ENCODE data around the gene KRTDAP. TPM values are rescaled to one million over a fixed set of nuclear protein-coding genes. Genes with fewer than 3 reads are reported as not detected.
A peak's percentile ranks its signal among the peaks of the same experiment; 100 is the strongest.

Gene KRTDAP
- total RNA-seq, 1 donor from 2014 or later = not detected

GRCh38 chr19:35512831-35513627 is 22.8 kb upstream of the KRTDAP start:
- DNase-seq = no peak

- DNase-seq = no peak
Observed at GRCh38 chr19:35511337-35511736, 21.1 kb upstream of the KRTDAP start.

- no peak for DNase-seq
Observed at GRCh38 chr19:35510626-35510964, 20.3 kb upstream of the KRTDAP start.

- DNase-seq = peak; percentile 57
Observed at GRCh38 chr19:35509861-35510625, 19.8 kb upstream of the KRTDAP start.

- no peak for DNase-seq
Observed at GRCh38 chr19:35509018-35509652, 18.9 kb upstream of the KRTDAP start.

- DNase-seq = no peak
Observed at GRCh38 chr19:35508129-35508528, 17.9 kb upstream of the KRTDAP start.

- no peak for DNase-seq
Observed at GRCh38 chr19:35507561-35507960, 17.3 kb upstream of the KRTDAP start.

- DNase-seq = no peak
Observed at GRCh38 chr19:35506011-35506410, 15.7 kb upstream of the KRTDAP start.

- DNase-seq = no peak
Observed at GRCh38 chr19:35502751-35503150, 12.5 kb upstream of the KRTDAP start.

- DNase-seq = no peak
Observed at GRCh38 chr19:35501684-35502083, 11.4 kb upstream of the KRTDAP start.

- no peak for DNase-seq
Observed at GRCh38 chr19:35500611-35501010, 10.3 kb upstream of the KRTDAP start.

- DNase-seq = no peak
Observed at GRCh38 chr19:35498984-35499527, 8.8 kb upstream of the KRTDAP start.

- no peak for DNase-seq
Observed at GRCh38 chr19:35498220-35498619, 8.0 kb upstream of the KRTDAP start.

- DNase-seq = no peak
Observed at GRCh38 chr19:35497406-35497805, 7.1 kb upstream of the KRTDAP start.

GRCh38 chr19:35495107-35496064 is 5.1 kb upstream of the KRTDAP start:
- DNase-seq = peak; percentile 74

- no peak for DNase-seq
Observed at GRCh38 chr19:35493971-35494370, 3.7 kb upstream of the KRTDAP start.

GRCh38 chr19:35491836-35492360 is 1.6 kb upstream of the KRTDAP start:
- DNase-seq = no peak

GRCh38 chr19:35488677-35489076 is 1.6 kb downstream of the KRTDAP start:
- DNase-seq = no peak

- no peak for DNase-seq
Observed at GRCh38 chr19:35487656-35488182, 2.5 kb downstream of the KRTDAP start.

GRCh38 chr19:35486268-35486708 is 4.0 kb downstream of the KRTDAP start:
- no peak for DNase-seq

GRCh38 chr19:35484252-35485036 is 5.8 kb downstream of the KRTDAP start:
- no peak for DNase-seq
